SU-DHL-6 (cell line): ENCODE results near the gene GPI.
"Not testable (repeated sequence)": the region's sequence is repeated elsewhere in the genome, so short reads cannot be mapped to it uniquely, and the experiment has no call there.

ENCODE experiments used
- H2AFZ ChIP-seq: fragments of 200-600 bp; sonication (generic); 2 replicates; pipeline ENCODE4 v1.6.1; 2014; ENCODE audit warnings: low read depth, mild to moderate bottlenecking, moderate library complexity, mixed read lengths, antibody characterized with exemption, low read length; ENCODE audit not compliant: severe bottlenecking
- H3F3A ChIP-seq: fragments of 200-600 bp; shearing (Covaris generic); 2 replicates; pipeline ENCODE4 v1.6.0; 2016; ENCODE audit warnings: antibody characterized with exemption, mild to moderate bottlenecking; ENCODE audit not compliant: insufficient read depth
- H3K27ac ChIP-seq: fragments of 200-600 bp; sonication (generic); 2 replicates; pipeline ENCODE4 v1.5.1; 2016; ENCODE audit warnings: low read depth, mild to moderate bottlenecking, low read length, moderate library complexity, mixed read lengths
- H3K27me3 ChIP-seq: fragments of 200-600 bp; sonication (generic), shearing (Covaris generic); 2 replicates; pipeline ENCODE4 v1.6.0; 2014; ENCODE audit warnings: mild to moderate bottlenecking, low read length
- H3K36me3 ChIP-seq: fragments of 200-600 bp; sonication (generic); 2 replicates; pipeline ENCODE4 v1.6.1; 2014; ENCODE audit warnings: mild to moderate bottlenecking, low read length, mixed read lengths
- H3K4me2 ChIP-seq: fragments of 300-600, 200-600 bp; shearing (Covaris generic), sonication (generic); 2 replicates; pipeline ENCODE4 v1.6.0; 2014; ENCODE audit warnings: low read length, low read depth, mild to moderate bottlenecking; ENCODE audit not compliant: poor library complexity, severe bottlenecking
- H3K4me3 ChIP-seq: fragments of 200-600 bp; sonication (generic); 2 replicates; pipeline ENCODE4 v1.5.1; 2014; ENCODE audit warnings: antibody characterized with exemption, low read length, mild to moderate bottlenecking, mixed read lengths; ENCODE audit not compliant: insufficient read depth, poor library complexity, severe bottlenecking
- H3K79me2 ChIP-seq: fragments of 200-600 bp; sonication (generic); 2 replicates; pipeline ENCODE4 v1.6.1; 2014; ENCODE audit warnings: mild to moderate bottlenecking, low read length, moderate library complexity; ENCODE audit not compliant: insufficient read depth
- H3K9ac ChIP-seq: fragments of 200-600 bp; sonication (generic); 2 replicates; pipeline ENCODE4 v1.7.0; 2014; ENCODE audit warnings: mild to moderate bottlenecking, low read length
- H3K9me2 ChIP-seq: fragments of 200-600 bp; sonication (generic); replicated peaks from 2 replicates; pipeline ENCODE4 v1.6.1; 2014; ENCODE audit warnings: low read length; ENCODE audit not compliant: insufficient read depth
- H3K9me3 ChIP-seq: fragments of 200-600 bp; sonication (generic); 2 replicates; pipeline ENCODE4 v1.6.1; 2014; ENCODE audit warnings: low read length, mixed read lengths; ENCODE audit not compliant: insufficient read depth
- H4K20me1 ChIP-seq: fragments of 200-600 bp; sonication (generic); 2 replicates; pipeline ENCODE4 v1.6.1; 2014; ENCODE audit warnings: low read depth, mild to moderate bottlenecking, antibody characterized with exemption, low read length, moderate library complexity, mixed read lengths
- EZH2phosphoT487 ChIP-seq: fragments of 200-600 bp; sonication (generic), shearing (Covaris generic); conservative IDR thresholded peaks from 2 replicates; pipeline ENCODE4 v1.6.1; 2018; ENCODE audit warnings: mild to moderate bottlenecking, antibody characterized with exemption, low read length, moderate library complexity, mixed read lengths
- TF ChIP-seq, protein P1 (sequence below): fragments of 200-600 bp; sonication (generic); IDR thresholded peaks from one replicate; pipeline ENCODE4 v1.5.1; 2017; ENCODE audit warnings: antibody characterized with exemption, mild to moderate bottlenecking, low read length, moderate library complexity; ENCODE audit not compliant: insufficient read depth, poor library complexity, severe bottlenecking

The GPI gene

DNA sequence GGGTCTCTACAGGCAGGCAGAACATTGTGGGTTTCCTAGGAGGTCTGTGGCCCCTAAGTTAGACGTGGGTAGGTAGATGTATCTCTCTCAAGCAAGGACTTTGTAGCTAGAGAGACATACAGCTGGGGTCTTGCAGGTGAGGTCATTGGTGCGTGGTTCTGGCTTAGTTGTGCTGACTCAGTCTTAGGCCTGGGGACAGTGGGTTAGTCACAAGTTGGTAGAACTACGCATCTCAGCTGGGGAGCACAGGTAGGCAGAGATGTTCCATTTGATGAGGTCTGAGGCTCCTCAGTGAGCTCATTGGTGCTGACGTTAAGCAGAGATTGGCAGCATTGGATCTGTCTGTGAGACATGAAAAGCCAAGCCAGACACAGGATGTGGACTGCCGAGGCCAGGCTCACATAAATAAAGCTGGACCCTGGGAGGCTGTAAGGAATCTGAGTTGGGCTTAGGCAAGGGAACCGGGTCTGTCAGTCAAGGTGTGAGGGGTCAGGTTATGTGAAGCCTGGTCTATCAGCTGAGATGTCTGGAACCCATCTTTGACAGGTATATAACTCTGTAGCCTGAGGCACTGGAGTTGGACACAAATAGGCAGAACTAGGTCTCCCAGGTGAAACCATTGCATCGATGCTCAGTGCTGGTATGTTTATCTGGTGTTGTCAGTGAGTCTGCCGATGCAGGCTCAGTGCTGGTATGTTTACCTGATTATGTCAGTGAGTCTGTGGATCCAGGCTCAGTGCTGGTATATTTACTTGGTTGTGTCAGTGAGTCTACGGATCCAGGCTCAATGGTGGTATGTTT is 21.8 kb downstream of the GPI start:
- Histone ChIP-seq H3K27me3 (no peaks in the 10 kb centered on the region), H3K9ac (no peak overlapping the region), H3K9me3 (no peaks in the 10 kb centered on the region), H3K4me2 (no peak overlapping the region), H2AFZ (no peak overlapping the region), H3K79me2 (no peaks in the 10 kb centered on the region), H3K4me3 (no peak overlapping the region), H3K9me2 (no peaks in the 10 kb centered on the region), H3K27ac (no peak overlapping the region), H3K36me3 (peaks cover 10% of the 10 kb centered on the region; the same call in 1 of the 2 replicates), H3F3A (no peaks in the 10 kb centered on the region), H4K20me1 (no peaks in the 10 kb centered on the region)
- TF ChIP-seq, protein P1, sequence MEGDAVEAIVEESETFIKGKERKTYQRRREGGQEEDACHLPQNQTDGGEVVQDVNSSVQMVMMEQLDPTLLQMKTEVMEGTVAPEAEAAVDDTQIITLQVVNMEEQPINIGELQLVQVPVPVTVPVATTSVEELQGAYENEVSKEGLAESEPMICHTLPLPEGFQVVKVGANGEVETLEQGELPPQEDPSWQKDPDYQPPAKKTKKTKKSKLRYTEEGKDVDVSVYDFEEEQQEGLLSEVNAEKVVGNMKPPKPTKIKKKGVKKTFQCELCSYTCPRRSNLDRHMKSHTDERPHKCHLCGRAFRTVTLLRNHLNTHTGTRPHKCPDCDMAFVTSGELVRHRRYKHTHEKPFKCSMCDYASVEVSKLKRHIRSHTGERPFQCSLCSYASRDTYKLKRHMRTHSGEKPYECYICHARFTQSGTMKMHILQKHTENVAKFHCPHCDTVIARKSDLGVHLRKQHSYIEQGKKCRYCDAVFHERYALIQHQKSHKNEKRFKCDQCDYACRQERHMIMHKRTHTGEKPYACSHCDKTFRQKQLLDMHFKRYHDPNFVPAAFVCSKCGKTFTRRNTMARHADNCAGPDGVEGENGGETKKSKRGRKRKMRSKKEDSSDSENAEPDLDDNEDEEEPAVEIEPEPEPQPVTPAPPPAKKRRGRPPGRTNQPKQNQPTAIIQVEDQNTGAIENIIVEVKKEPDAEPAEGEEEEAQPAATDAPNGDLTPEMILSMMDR = no peak
- no peak for TF ChIP-seq EZH2phosphoT487

DNA sequence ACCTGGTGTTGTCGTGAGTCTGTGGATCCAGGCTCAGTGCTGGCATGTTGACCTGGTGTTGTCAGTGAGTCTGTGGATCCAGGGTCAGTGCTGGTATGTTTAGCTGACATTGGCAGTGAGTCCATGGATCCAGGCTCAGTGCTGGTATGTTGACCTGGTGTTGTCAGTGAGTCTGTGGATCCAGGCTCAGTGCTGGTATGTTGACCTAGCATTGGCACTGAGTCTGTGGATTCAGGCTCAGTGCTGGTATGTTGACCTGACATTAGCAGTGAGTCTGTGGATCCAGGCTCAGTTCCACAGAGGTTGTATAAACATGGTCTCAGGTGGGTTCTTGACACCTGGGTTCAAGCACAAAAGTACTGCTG is 22.4 kb downstream of the GPI start:
- no peak overlapping the region for H2AFZ ChIP-seq
- no peak for TF ChIP-seq EZH2phosphoT487
- TF ChIP-seq, protein P1 = no peak
- H3F3A ChIP-seq = no peaks in the 10 kb centered on the region
- H3K27ac ChIP-seq = no peak overlapping the region
- H3K9me2 ChIP-seq = no peaks in the 10 kb centered on the region
- no peaks in the 10 kb centered on the region for H3K27me3 ChIP-seq
- H3K4me2 ChIP-seq = no peak overlapping the region
- no peaks in the 10 kb centered on the region for H3K79me2 ChIP-seq
- H3K36me3 ChIP-seq = peaks cover 7% of the 10 kb centered on the region; the same call in 1 of the 2 replicates
- no peaks in the 10 kb centered on the region for H3K9me3 ChIP-seq
- no peak overlapping the region for H3K9ac ChIP-seq
- H4K20me1 ChIP-seq = no peaks in the 10 kb centered on the region
- no peak overlapping the region for H3K4me3 ChIP-seq

DNA sequence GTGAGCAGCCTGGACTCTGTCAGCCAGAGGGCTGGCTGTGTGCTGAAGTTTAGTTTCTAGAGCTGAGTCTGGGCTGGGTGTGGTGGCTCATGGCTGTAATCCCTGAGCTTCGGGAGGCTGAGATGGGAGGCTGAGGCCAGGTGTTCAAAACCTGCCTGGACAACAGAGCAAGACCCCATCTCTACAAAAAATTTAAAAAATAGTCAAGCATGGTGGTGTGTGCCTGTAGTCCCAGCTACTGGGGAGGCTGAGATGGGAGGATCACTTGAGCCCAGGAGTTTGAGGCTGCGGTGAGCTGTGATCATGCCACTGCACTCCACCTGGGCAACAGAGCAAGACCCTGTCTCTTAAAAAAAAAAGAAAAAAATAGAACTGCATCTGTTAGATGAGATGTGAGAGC is 23.7 kb downstream of the GPI start:
- H3K9me2 ChIP-seq, H3K4me2 ChIP-seq, H3K36me3 ChIP-seq, H3F3A ChIP-seq, H3K27ac ChIP-seq, H4K20me1 ChIP-seq, H2AFZ ChIP-seq, H3K27me3 ChIP-seq, H3K4me3 ChIP-seq, H3K9ac ChIP-seq, H3K79me2 ChIP-seq, H3K9me3 ChIP-seq: not testable (repeated sequence)

DNA sequence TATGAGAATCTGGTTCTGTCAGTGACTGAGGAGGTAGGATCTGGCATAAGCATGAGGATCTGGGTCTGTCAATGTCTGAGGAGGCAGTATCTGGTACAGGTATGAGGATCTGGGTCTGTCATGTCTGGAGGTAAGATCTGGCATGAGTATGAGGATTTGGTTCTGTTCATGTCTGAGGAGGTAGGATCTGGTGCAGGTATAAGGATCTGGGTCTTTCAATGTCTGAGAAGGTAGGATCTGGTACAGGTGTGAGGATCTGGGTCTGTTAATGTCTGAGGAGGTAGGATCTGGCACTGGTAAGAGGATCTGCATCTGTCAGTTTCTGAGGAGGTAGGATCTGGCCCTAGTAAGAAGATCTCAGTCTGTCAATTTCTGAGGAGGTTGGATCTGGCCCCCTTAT is 26.8 kb downstream of the GPI start:
- no peaks in the 10 kb centered on the region for H3K27me3 ChIP-seq
- H3K4me3 ChIP-seq = no peak overlapping the region
- H3K9me3 ChIP-seq = no peaks in the 10 kb centered on the region
- no peaks in the 10 kb centered on the region for H3K79me2 ChIP-seq
- H3K36me3 ChIP-seq = 0 out of 2 replicates have a peak, but pooled peaks cover 6% of the 10 kb centered on the region
- TF ChIP-seq, protein P1 = no peak
- no peak for TF ChIP-seq EZH2phosphoT487
- no peak overlapping the region for H2AFZ ChIP-seq
- no peaks in the 10 kb centered on the region for H3K9me2 ChIP-seq
- no peaks in the 10 kb centered on the region for H3F3A ChIP-seq
- no peak overlapping the region for H3K4me2 ChIP-seq
- H4K20me1 ChIP-seq = no peaks in the 10 kb centered on the region
- no peak overlapping the region for H3K9ac ChIP-seq
- H3K27ac ChIP-seq = no peak overlapping the region
